GM12864 (cell line): ENCODE results near the gene MGAT5B.

Experiments
- DNase-seq: peaks from one replicate; pipeline ENCODE4 v3.0.0-alpha.2; 2011; ENCODE audit warnings: low read depth
- H3K4me3 ChIP-seq: 2 replicates; pipeline ENCODE4 v1.5.1; 2011; ENCODE audit warnings: mild to moderate bottlenecking, low read depth, low read length, control low read depth
- CTCF ChIP-seq: IDR thresholded peaks from 2 replicates; pipeline ENCODE4 v1.5.1; 2011; ENCODE audit warnings: low read depth, mild to moderate bottlenecking, moderate library complexity, low read length, control low read depth, inconsistent platforms; ENCODE audit errors: missing control alignments

MGAT5B gene

GRCh38 chr17:76871668-76872067, 3.5 kb downstream of the MGAT5B start:
- TF ChIP-seq CTCF: no peak
- DNase-seq: no peak
- H3K4me3 ChIP-seq: no peak overlapping the region

GRCh38 chr17:76872221-76872873, 4.1 kb downstream of the MGAT5B start:
- no peak overlapping the region for H3K4me3 ChIP-seq
- DNase-seq: no peak
- no peak for TF ChIP-seq CTCF

GRCh38 chr17:76872874-76873221, 4.6 kb downstream of the MGAT5B start:
- no peak for DNase-seq
- H3K4me3 ChIP-seq: no peak overlapping the region
- TF ChIP-seq CTCF: no peak

- no peak for DNase-seq
- no peak for TF ChIP-seq CTCF
- no peak overlapping the region for H3K4me3 ChIP-seq
Measured at GRCh38 chr17:76873856-76874255, 5.7 kb downstream of the MGAT5B start.

GRCh38 chr17:76877437-76877836, 9.2 kb downstream of the MGAT5B start:
- no peak overlapping the region for H3K4me3 ChIP-seq
- no peak for DNase-seq
- no peak for TF ChIP-seq CTCF

- no peak overlapping the region for H3K4me3 ChIP-seq
- no peak for TF ChIP-seq CTCF
- DNase-seq: no peak
Measured at GRCh38 chr17:76878568-76878967, 10.4 kb downstream of the MGAT5B start.

GRCh38 chr17:76879254-76879653, 11.1 kb downstream of the MGAT5B start:
- TF ChIP-seq CTCF: no peak
- no peak overlapping the region for H3K4me3 ChIP-seq
- DNase-seq: no peak
